Liver (tissue), 9 donors: ENCODE data around the gene GRK7. TPM values are rescaled to one million over a fixed set of nuclear protein-coding genes. Genes with fewer than 3 reads are reported as not detected.

Experiments used
- DNase-seq: peaks from one replicate; pipeline ENCODE4 v3.0.0-alpha.2; 2017; ENCODE audit warnings: low spot score
- H3K27ac ChIP-seq, 2 donors: one replicate each; pipeline ENCODE4 v1.7.0; 2013; ENCODE audit warnings: inconsistent platforms in 2 of 2, low read length in 2 of 2, control low read depth in 1 of 2, low read depth in 1 of 2, mild to moderate bottlenecking in 1 of 2
- H3K27me3 ChIP-seq, 4 donors: one replicate each; pipeline versions ENCODE4 v1.6.1 to v1.7.0; 2013; ENCODE audit warnings: low read length in 3 of 4, inconsistent platforms in 1 of 4, mild to moderate bottlenecking in 1 of 4, moderate library complexity in 1 of 4; ENCODE audit not compliant: control insufficient read depth in 4 of 4, insufficient read depth in 4 of 4
- H3K36me3 ChIP-seq, 4 donors: one replicate each; pipeline versions ENCODE4 v1.6.1 to v1.7.0; 2013; ENCODE audit warnings: low read length in 3 of 4, mild to moderate bottlenecking in 3 of 4, low read depth in 1 of 4, moderate library complexity in 1 of 4; ENCODE audit not compliant: control insufficient read depth in 4 of 4, insufficient read depth in 3 of 4
- H3K4me1 ChIP-seq, 4 donors: one replicate each; pipeline versions ENCODE4 v1.6.1 to v1.7.0; 2013; ENCODE audit warnings: low read length in 3 of 4, mild to moderate bottlenecking in 3 of 4, moderate library complexity in 1 of 4; ENCODE audit not compliant: control insufficient read depth in 4 of 4, insufficient read depth in 4 of 4
- H3K4me3 ChIP-seq, 3 donors: one replicate each; pipeline versions ENCODE4 v1.6.1 to v1.7.0; 2013; ENCODE audit warnings: low read length in 3 of 3, control low read depth in 1 of 3, low read depth in 1 of 3, mild to moderate bottlenecking in 1 of 3
- H3K9ac ChIP-seq, 2 donors: one replicate each; pipeline ENCODE4 v1.7.0; 2013; ENCODE audit warnings: low read length in 2 of 2, mild to moderate bottlenecking in 2 of 2, moderate library complexity in 2 of 2, control low read depth in 1 of 2, low read depth in 1 of 2
- H3K9me3 ChIP-seq, 4 donors: one replicate each; pipeline versions ENCODE4 v1.6.1 to v1.7.0; 2013; ENCODE audit warnings: low read length in 3 of 4; ENCODE audit not compliant: control insufficient read depth in 4 of 4
- ATF3 ChIP-seq: IDR thresholded peaks from 2 replicates; pipeline ENCODE4 v1.6.1; 2016; ENCODE audit warnings: antibody characterized with exemption
- CTCF ChIP-seq: fragments of 150-350 bp; IDR thresholded peaks from 2 replicates; pipeline ENCODE4 v1.5.1; 2017; ENCODE audit warnings: improper control_type of control experiment, low read depth, low read length; ENCODE audit not compliant: missing input control
- EGR1 ChIP-seq, 2 donors: IDR thresholded peaks; 2 replicates each; pipeline ENCODE4 v1.6.1; 2016 to 2018; ENCODE audit warnings: antibody characterized with exemption in 2 of 2, low read depth in 2 of 2
- FOXA1 ChIP-seq: IDR thresholded peaks from 2 replicates; pipeline ENCODE4 v1.6.1; 2016; ENCODE audit warnings: antibody characterized with exemption
- FOXA2 ChIP-seq: IDR thresholded peaks from 2 replicates; pipeline ENCODE4 v1.6.1; 2016; ENCODE audit warnings: antibody characterized with exemption
- HNF4A ChIP-seq, 2 donors: conservative IDR thresholded peaks; 2 replicates each; pipeline ENCODE4 v1.6.1; 2016; ENCODE audit warnings: antibody characterized with exemption in 2 of 2, mild to moderate bottlenecking in 2 of 2
- HNF4G ChIP-seq: IDR thresholded peaks from 2 replicates; pipeline ENCODE4 v1.6.1; 2016; ENCODE audit warnings: antibody characterized with exemption
- JUND ChIP-seq, 2 donors: IDR thresholded peaks; 2 replicates each; pipeline ENCODE4 v1.6.1; 2016; ENCODE audit warnings: antibody characterized with exemption in 2 of 2
- MAX ChIP-seq: IDR thresholded peaks from 2 replicates; pipeline ENCODE4 v1.6.1; 2016; ENCODE audit warnings: antibody characterized with exemption
- NR2F2 ChIP-seq: IDR thresholded peaks from 2 replicates; pipeline ENCODE4 v1.6.1; 2016; ENCODE audit warnings: antibody characterized with exemption
- RAD21 ChIP-seq, 2 donors: IDR thresholded peaks; 2 replicates each; pipeline ENCODE4 v1.6.1; 2016; ENCODE audit warnings: antibody characterized with exemption in 2 of 2, mild to moderate bottlenecking in 2 of 2
- REST ChIP-seq: IDR thresholded peaks from 2 replicates; pipeline ENCODE4 v1.6.1; 2016; ENCODE audit warnings: antibody characterized with exemption, mild to moderate bottlenecking
- RXRA ChIP-seq, 2 donors: IDR thresholded peaks; 2 replicates each; pipeline ENCODE4 v1.6.1; 2017 to 2018; ENCODE audit warnings: antibody characterized with exemption in 2 of 2, mild to moderate bottlenecking in 1 of 2
- SP1 ChIP-seq: IDR thresholded peaks from 2 replicates; pipeline ENCODE4 v1.6.1; 2018; ENCODE audit warnings: antibody characterized with exemption, mild to moderate bottlenecking
- TAF1 ChIP-seq: conservative IDR thresholded peaks from 2 replicates; pipeline ENCODE4 v1.6.1; 2016; ENCODE audit warnings: antibody characterized with exemption, mild to moderate bottlenecking
- YY1 ChIP-seq: IDR thresholded peaks from 2 replicates; pipeline ENCODE4 v1.6.1; 2016; ENCODE audit warnings: antibody characterized with exemption, mild to moderate bottlenecking
- ZBTB33 ChIP-seq: IDR thresholded peaks from 2 replicates; pipeline ENCODE4 v1.6.1; 2016; ENCODE audit warnings: antibody characterized with exemption
- WGBS: extraction: QIAGEN DNeasy Blood & Tissue Kit; methylation state at CpG from one replicate; pipeline ENCODE4 v1.1.7; 2013; 5-methylcytosine and 5-hydroxymethylcytosine counted together
- polyA plus RNA-seq, 2 donors: library from polyadenylated mRNA; stranded (reverse) in 1 of 2; unstranded in 1 of 2; fragments of 200-250 nt in 1 of 2; fragments of >200 nt in 1 of 2; fragmentation: Nextera tagmentation in 1 of 2; extraction: Ambion mirVana in 1 of 2; gene quantifications; one replicate each; pipeline versions ENCODE4 v1.2.1 to v1.2.3, GENCODE V29; 2013 to 2015
- total RNA-seq, 2 donors: library from RNA; depleted of rRNA; stranded (reverse); fragments of >200 nt; gene quantifications; one replicate each; pipeline ENCODE4 v1.2.3, GENCODE V29; 2014
- donor health status: healthy.
- donor health status: healthy.
- donor health status: healthy.
- donor health status: healthy.
- donor health status: healthy.

Gene GRK7
- total and polyA plus RNA-seq, 4 donors = 0.08 TPM; not detected in 3

- H3K9me3 ChIP-seq = no peaks in the 10 kb centered on the region
- H3K27me3 ChIP-seq = no peaks in the 10 kb centered on the region
These were observed 19.3 kb downstream of the GRK7 start for GRCh38 chr3:141782386-141782932.

DNA sequence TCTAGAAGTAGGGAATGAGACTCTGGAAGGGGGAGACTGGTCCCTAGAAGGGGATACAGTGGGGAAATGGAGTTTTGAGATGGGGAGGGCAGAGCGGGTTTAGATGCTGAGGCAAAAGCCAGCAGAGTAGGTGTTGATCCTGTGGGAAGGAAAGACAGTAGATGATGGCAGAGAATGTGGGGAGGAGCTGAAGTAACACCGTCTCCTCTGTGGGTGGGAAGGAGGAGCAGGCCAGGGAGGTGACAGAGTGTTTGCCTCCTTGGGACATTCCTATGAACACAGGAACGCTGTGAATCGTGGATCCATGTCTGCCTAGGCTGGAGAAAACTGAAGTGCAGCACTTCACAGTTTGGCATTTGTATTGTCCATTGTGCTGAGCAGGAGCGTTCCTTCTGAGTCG lies 20.4 kb downstream of the GRK7 start:
- Histone ChIP-seq H3K36me3 (no peaks in the 10 kb centered on the region), H3K9ac (no peak overlapping the region), H3K27me3 (no peaks in the 10 kb centered on the region), H3K9me3 (no peaks in the 10 kb centered on the region), H3K4me1 (no peaks in the 10 kb centered on the region), H3K27ac (no peak overlapping the region), H3K4me3 (no peak overlapping the region)
- no peak for TF ChIP-seq FOXA1
- no peak for TF ChIP-seq FOXA2
- no peak for TF ChIP-seq ATF3
- no peak for TF ChIP-seq EGR1 (IDR thresholded peaks at IDR 0.05; ENCODE audit: low read depth in 2 of 2)
- TF ChIP-seq MAX = no peak
- DNase-seq = no peak
- WGBS = 82% methylated on average over 6 of the region's 6 CpGs

More at GRCh38 chr3:141782386-141782932, 19.3 kb downstream of the GRK7 start:
- H3K4me1 ChIP-seq = no peaks in the 10 kb centered on the region
- H3K27ac ChIP-seq = no peak overlapping the region
- 63% methylated on average over 4 of the region's 4 CpGs for WGBS
- peak; percentile 10 to 40 for TF ChIP-seq RAD21 (IDR thresholded peaks at IDR 0.05)
- no peak for TF ChIP-seq RXRA (IDR thresholded peaks at IDR 0.05)
- no peak overlapping the region for H3K9ac ChIP-seq
- DNase-seq = no peak
- H3K36me3 ChIP-seq = no peaks in the 10 kb centered on the region
- no peak overlapping the region for H3K4me3 ChIP-seq

GRCh38 chr3:141784096-141784495 lies 20.9 kb downstream of the GRK7 start:
- WGBS = 77% methylated on average over 8 of the region's 8 CpGs
- TF ChIP-seq NR2F2 (no peak), ATF3 (no peak), JUND (IDR thresholded peaks at IDR 0.05) (no peak), SP1 (no peak), HNF4G (no peak), RAD21 (IDR thresholded peaks at IDR 0.05) (no peak), REST (no peak), ZBTB33 (no peak), YY1 (no peak), MAX (no peak), EGR1 (IDR thresholded peaks at IDR 0.05; ENCODE audit: low read depth in 2 of 2) (no peak), FOXA2 (no peak), CTCF (no peak), TAF1 (no peak), HNF4A (conservative IDR thresholded peaks at IDR 0.05) (no peak), RXRA (IDR thresholded peaks at IDR 0.05) (no peak)
- Histone ChIP-seq H3K27ac (no peak overlapping the region), H3K4me1 (no peaks in the 10 kb centered on the region), H3K27me3 (no peaks in the 10 kb centered on the region), H3K4me3 (no peak overlapping the region), H3K9ac (no peak overlapping the region), H3K9me3 (no peaks in the 10 kb centered on the region), H3K36me3 (no peaks in the 10 kb centered on the region)
- DNase-seq = no peak
